ENCODE measurements around the gene CP.

The CP gene

GRCh38 chr3:149179220-149179619 lies 42.4 kb downstream of the CP start:
- no peak for DNase-seq

GRCh38 chr3:149177122-149177521 lies 44.5 kb downstream of the CP start:
- DNase-seq: no peak

GRCh38 chr3:149174901-149175300 lies 46.7 kb downstream of the CP start:
- DNase-seq: no peak

- DNase-seq: no peak
These were observed 51.0 kb downstream of the CP start for GRCh38 chr3:149170672-149171071.

GRCh38 chr3:149167898-149168297 lies 53.7 kb downstream of the CP start:
- DNase-seq: no peak

- DNase-seq: no peak
These were observed 58.6 kb downstream of the CP start for GRCh38 chr3:149163066-149163465.

DNA sequence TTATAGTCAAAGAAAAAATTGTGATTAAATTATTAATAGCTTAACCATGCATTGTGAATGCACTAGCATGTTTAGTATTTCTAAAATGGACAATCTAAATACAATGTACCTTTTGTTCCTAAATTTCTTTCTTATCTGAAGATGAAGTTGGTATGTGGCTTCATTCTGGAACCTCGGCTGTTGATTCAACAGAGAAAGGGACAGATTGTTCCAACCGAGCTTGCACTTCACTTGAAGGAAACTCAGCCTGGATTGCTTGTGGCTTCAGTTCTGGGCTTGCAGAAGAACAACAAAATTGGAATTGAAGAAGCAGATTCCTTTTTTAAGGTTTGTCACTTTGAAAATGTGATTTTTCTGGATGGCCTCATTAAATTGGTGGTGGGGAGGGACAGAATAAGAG lies 59.6 kb downstream of the CP start:
- DNase-seq: no peak

GRCh38 chr3:149160754-149161300 lies 60.8 kb downstream of the CP start:
- no peak for DNase-seq

DNA sequence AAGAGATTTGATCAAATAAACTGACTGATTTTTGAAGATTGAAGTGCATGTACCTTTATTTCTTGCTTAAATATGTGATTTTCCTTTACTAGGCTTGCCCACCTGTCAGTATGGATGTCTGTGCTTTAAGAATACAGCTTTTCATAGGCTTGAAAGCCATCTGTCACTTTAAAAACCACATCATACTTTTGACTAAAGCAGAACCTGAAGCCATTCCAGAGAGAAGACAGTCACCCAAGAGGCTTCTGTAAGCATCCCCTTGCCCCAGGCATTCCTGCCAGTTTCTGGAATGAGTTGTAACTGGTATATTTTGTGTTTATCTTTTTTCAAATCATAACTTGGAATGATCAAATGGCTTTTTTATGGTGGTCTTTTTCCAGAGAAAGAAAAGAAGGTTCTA lies 68.2 kb downstream of the CP start:
- DNase-seq: no peak

- DNase-seq: no peak
These were observed 69.2 kb downstream of the CP start for GRCh38 chr3:149152420-149152819.

GRCh38 chr3:149151843-149152242 lies 69.8 kb downstream of the CP start:
- DNase-seq: no peak

- DNase-seq: no peak
These were observed 71.2 kb downstream of the CP start for GRCh38 chr3:149150436-149150835.

GRCh38 chr3:149145974-149146373 lies 75.7 kb downstream of the CP start:
- no peak for DNase-seq

- DNase-seq: no peak
These were observed 76.3 kb downstream of the CP start for GRCh38 chr3:149145356-149145755.

DNA sequence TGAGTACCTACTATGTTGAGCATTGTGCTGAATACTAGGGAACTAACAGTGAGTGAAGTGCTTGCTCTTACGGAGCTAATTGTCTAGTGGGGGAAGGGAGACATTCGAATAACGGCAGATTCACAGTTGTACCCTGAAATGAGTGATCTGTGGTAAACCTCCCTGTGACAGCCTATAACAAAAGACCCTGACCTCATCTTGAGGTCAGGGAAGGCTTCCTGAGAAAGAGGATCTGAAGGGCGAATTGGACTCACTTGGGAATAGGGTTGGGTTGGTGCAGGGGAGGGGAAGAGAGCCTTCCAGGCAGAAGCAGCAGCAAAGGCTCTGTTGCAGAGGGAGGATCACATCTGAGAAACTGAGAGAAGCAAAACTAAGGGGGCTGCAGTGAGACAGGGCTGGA lies 78.9 kb downstream of the CP start:
- no peak for DNase-seq

DNA sequence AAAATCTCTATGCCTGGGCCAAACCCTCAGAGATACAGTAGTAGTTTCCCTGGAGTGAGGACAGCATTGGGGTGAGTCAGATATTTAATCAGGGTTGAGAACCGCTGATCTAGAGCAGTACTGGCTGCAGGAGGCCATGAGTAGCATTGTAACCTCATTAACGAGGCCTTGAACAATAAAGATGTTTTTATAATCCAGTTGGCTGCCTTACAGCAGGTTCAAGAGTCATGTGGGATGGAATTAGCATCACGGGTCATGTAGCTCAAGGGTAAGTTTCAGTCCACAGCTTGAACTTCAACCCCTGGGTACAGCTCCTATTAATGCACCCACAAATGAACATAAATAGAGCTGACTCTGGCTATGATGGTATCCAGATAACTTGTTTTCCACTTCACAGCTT lies 87.1 kb downstream of the CP start:
- DNase-seq: no peak

DNA sequence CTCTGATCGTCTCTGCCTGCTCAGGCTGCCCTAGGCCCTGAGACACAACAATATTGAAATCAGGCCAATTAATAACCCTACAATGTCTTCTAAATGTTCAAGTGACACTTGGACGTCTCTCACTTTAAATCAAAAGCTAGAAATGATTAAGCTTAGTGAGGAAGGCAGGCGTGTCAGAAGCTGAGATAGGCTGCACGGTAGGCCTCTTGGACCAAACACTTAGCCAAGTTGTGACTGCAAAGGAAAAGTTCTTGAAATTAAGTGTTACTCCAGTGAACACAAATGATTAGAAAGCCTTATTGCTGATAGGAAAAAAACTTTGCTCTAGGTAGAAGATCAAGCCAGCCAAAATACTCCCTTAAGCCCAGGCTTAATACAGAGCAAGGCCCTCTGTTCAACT lies 90.0 kb downstream of the CP start:
- no peak for DNase-seq

- DNase-seq: peak; percentile 71
These were observed 92.1 kb downstream of the CP start, which contains the start of gene HPS3 for GRCh38 chr3:149129326-149130205. HPS3 (plus strand) TSS chr3:149129638; CDS start chr3:149129724, 86 bp downstream.

DNA sequence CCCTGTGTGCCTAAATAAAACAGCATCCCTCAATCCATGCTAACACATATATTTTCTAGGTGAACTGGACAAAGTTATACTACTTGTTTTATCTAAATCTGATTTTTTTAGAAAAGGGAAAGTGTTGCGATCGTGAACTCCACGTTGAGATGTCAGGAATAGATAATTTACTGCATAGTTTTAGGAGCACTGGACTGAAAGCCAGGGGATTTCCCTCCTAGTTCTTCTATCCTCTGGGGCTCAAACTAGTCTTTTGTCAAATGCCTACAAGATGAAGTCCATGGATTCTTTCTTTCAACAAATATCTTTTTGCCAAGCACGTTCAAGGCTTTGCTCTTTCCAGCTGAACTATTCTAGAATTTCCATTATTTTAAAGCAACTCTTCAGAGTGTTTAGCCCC lies 92.8 kb downstream of the CP start:
- DNase-seq: no peak

DNA sequence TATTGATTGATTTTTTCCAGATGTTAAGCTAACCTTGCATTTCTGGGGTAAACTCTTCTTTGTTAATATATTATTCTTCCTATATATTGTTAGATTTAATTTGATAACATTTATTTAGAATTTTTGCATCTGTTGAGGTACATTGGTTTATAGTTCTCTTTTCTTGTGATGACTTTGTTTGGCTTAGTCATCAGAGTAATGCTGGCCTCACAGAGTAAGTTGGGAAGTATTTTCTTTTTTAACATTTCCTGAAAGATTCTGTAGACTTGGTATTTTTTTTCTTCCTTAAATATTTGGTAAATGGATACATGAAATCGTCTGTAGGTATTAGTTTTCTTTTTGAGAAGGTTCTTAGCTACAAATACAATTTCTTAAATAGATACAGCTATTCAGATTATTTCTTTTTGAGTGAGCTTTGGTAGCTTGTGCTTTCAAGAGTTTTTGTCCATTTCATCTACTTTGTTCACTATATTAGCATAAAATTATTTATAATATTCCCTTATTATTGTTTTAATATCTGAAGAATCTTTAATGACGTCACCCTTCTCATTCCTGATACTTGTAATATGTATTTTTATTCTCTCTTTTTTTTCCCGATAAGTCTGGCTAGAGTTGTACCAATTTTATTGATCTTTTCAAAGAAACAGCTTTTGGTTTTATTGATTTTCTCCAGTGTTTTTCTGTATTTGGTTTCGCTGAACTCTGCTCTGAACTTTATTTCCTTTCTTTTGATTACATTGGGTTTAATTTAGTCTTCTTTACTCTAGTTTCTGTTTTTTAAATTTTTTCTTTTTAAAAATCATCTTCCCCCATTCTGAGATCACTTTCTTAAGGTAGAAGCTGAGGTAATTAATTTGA lies 98.7 kb downstream of the CP start:
- DNase-seq: no peak
